NCI-H510A (cell line): ENCODE data around the gene TMEM82.

ENCODE experiments used
- DNase-seq: peaks from one replicate; lab custom pipeline; 2025; lab: John Stamatoyannopoulos, UW

TMEM82 gene

GRCh38 chr1:15757016-15757543 lies 14.8 kb downstream of the TMEM82 start:
- no peak for DNase-seq

DNA sequence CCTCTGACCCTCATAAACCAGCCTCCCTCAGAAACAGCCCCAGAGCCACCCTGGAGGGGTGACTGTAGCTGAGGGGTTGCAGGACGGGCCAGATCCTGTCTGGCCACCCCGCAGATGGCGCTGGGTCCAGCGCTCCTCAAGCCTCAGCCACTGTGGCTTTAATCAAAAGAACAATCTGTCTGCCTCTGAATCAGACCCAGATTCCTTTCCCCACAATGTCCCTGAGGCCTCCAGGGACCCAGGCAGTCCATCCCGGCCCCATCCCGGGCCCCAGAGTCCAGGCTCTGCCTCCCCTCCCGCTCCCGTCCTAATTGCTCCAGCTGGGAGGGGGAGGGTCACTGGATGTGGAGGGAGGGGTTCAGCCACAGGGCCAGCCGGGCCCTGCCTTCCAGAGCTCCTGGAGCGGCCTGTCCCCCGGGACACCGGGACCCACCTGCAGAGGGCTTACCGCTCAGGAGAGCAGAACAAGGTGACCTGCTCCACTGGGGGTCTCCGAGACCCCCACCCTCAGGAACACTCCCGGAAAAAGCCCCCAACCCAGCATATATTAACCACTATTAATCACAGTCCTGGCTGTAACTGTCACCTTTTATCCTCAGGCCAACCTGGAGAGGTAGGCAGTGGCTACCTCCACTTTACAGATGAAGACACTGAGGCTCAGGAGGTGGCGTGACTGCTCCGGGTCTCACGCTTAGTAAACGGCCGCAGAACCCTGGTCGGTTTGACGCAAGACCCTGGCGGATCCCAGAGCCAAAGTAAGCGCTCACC lies 15.5 kb downstream of the TMEM82 start:
- DNase-seq = no peak

DNA sequence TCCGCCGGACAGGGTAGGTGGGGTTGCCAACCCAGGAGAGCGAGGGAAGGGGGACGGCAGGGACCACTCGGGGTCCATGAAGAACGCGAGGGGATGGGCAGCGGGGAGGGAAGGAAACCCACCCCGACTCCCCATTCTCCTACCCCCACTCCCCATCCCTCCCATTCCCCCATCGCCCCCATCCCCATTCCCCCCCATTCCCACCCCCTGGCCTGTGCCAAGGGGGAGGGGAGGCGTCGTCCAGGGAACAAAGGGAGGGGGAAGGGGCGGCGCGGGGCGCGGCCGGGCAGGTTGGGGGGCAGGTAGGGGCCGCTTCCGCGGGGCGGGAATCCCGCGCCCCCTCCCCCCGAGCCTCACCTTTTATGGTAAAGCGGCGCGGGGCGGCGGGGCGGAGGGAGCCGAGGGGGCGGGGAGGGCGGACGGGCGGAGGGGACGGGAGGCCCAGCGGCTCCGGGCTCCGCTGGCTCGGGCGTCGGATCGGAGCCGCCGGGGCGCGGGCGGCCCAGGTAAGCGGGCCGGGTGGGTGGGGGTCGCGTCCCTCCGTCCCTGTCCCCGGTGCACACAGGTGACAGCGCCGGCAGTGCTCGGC lies 16.1 kb downstream of the TMEM82 start, which contains the start of gene FBLIM1:
TSS of gene FBLIM1 (plus strand) at position 453 of the 589 bp plus-strand sequence. CDS start 6,189 bp downstream, outside the sequence.
- peak; percentile 67 for DNase-seq

GRCh38 chr1:15758953-15759661 lies 16.8 kb downstream of the TMEM82 start:
- no peak for DNase-seq

DNA sequence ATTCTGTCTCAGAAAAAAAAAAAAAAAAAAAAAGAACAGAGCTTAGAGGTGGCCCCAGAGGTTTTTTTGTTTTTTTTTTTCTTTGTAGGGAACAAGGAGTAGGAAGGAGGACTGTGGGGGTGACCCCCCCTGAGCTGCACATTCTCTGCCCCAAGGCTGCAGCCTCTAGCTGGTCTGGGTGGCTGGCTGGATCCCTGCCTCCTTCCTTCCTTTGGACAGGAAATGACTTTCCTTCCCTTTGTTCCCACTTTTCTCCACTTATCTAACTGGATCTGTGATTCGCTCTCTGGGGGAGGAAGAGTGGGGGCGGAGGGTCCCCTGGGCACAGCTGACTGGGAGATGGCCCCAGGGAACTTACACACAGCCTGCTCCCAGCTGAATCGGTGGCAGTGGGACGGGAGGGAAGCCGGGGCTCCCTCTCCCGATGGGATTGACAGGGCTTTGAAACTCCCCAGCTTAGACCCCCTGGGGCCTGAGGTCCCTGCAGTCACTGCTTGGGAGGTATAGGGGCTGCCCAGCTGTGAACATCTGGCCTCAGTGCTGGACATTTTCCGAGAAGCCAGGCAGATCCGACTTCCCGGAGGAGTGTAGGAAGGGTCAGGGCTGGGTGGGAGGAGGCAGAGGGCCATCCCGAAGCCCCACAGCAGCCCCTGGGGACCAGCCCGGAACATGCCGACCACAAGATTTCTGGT lies 18.4 kb downstream of the TMEM82 start:
- DNase-seq = no peak

GRCh38 chr1:15761366-15762128 lies 19.2 kb downstream of the TMEM82 start:
- no peak for DNase-seq

- no peak for DNase-seq
These were observed 20.2 kb downstream of the TMEM82 start for GRCh38 chr1:15762546-15762945.

DNA sequence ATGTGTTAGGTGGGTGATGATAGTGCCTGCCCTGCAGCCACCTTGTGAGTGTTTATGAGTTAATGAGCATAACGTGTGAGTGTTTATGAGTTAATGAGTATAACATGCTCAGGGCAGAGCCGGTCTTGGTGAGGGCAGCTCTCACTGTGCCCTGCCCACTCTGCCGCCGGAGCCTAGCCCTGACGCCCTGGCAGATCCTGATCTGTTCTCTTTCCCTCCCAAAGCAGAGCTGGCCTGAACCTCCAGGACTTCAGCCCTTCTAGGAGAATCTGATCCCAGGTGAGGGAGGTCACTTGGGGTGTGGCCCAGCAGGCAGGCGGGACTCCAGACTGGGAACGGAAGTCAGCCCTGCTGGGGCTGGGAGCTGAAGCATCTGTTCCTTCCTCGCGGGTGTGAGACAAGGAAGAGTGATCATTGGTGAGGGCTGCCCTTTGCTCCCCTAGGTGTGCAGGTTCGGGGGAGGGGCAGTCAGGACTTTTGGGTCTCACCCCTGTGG lies 22.0 kb downstream of the TMEM82 start:
- peak; percentile 48 for DNase-seq

DNA sequence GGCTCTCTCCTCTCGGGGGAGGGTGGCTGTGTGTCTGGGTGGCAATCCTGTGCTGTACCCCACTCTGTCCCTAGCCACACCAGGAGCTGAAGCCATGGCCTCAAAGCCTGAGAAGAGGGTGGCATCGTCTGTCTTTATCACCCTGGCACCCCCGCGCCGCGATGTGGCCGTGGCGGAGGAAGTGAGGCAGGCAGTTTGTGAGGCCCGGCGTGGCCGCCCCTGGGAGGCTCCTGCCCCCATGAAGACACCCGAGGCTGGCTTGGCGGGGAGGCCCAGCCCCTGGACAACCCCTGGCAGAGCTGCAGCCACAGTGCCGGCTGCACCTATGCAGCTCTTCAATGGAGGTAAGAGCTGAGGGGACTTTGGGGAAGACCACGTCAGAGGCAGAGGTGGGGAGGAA lies 22.6 kb downstream of the TMEM82 start:
- no peak for DNase-seq

DNA sequence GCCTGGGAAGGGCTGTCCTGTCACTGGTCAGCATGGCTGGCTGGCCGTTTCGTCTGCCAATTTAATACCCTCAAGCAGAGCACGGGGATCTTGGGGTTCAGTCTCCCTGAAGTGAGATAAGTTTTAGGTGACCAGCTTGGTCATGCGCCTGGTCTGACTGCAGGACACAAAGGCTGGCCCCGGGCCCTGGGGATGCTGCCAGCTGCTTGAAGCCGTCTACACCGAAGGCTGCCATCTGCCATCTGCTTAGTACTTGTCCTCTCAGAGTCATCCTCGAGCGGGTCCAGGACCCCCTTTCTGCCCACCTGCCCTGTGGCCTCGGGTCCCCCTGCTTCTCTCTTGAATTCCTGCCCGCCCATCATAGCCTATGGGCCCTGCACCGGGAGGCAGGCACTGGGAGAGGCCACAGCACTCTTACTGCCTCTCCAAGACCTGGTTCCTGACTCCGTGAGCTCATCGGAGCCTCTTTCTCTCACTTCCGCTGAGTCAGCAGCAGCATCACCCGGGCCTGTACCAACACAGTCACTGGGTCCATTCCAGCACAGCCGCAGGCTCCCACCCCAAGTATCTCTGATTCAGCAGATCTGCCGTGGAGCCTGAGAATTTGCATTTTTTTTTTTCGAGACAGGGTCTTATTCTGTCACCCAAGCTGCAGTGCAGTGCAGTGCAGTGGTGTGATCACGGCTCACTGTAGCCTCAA lies 23.3 kb downstream of the TMEM82 start:
- DNase-seq = no peak

DNA sequence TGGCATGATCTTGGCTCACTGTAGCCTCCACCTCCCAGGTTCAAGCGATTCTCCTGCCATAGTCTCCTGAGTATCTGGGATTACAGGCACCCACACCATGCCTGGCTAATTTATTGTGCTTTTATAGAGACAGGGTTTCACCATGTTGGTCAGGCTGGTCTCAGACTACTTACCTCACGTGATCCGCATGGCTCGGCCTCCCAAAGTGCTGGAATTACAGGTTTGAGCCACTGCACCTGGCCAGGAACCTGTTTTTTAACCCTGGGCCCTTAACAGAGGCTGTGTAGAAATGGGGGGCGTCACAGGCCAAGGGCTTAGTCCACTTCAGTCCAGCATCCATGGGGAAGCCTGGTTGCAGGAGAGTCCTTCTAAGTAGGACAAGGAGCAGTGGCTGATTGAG lies 25.6 kb downstream of the TMEM82 start:
- DNase-seq = no peak

DNA sequence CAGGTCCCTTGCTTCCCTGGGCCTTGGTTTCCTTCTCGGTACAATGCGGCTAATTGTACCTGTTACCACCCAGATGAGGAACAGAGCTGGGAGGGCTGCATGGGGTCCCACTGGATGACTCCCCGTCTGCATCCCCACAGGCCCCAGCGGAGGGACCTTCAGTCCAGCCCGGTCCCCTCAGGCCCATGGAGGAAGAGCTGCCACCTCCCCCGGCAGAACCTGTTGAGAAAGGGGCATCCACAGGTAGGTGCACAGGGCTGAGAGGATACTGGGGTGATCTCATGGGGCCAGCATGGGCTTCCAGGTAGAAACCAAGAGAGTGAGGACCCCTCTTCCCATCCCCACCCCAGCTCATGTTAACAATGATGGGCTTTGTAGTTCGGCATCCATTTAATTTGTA lies 26.1 kb downstream of the TMEM82 start:
- no peak for DNase-seq

DNA sequence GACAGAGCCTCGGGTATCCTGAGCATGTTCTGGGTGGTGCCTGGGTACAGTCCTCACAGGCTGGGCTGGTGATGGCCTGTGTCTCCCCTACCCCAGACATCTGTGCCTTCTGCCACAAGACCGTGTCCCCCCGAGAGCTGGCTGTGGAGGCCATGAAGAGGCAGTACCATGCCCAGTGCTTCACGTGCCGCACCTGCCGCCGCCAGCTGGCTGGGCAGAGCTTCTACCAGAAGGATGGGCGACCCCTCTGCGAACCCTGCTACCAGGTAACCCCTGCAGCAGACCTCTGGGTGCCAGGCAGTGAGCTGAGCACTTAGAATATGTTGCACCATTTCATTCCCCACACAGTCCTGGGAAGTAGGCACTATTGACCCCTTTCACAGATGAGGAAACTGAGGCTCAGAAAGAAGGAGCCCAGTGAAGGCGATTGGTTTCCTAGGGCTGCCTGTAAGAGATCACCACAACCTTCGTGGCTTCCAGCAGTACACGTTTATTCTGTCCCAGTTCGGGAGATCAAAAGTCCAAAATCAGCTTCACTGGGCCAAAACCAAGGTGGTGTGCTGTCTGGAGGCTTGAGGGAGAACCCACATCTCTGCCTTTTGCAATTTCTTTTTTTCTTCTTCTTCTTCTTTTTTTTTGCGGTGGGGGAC lies 28.1 kb downstream of the TMEM82 start:
- DNase-seq = no peak

DNA sequence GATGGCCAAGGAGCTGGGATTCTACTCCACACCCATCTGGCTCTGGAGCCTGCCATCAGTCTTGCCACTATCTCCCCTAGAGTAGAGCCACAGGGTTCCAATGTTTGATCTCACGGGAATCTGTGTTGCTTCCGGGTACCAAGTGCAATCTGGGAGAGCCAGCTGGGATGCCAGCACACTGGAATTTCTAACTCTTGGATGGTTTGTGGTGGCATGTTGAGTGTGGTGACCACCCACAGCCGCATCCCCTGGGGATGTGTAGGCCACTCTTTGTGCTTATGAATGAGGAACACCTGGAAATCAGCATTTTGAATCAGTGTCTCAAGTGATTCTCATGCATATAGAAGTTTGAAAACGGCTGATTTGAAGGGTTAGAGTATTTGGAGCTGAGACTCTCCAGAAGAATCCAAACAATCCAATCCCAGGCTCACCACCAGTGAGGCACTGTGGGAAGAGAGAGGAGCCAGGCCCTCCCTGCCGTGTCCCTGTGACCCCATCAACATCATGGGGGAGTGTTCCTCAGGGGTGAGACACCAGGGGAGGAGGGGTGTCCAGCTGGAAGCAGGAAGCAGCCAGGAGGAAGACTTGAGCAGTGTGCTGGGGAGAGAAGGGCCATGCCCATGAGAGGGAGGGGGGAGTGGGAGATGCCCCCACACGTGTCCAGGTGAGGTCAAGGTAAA lies 29.7 kb downstream of the TMEM82 start:
- no peak for DNase-seq

DNA sequence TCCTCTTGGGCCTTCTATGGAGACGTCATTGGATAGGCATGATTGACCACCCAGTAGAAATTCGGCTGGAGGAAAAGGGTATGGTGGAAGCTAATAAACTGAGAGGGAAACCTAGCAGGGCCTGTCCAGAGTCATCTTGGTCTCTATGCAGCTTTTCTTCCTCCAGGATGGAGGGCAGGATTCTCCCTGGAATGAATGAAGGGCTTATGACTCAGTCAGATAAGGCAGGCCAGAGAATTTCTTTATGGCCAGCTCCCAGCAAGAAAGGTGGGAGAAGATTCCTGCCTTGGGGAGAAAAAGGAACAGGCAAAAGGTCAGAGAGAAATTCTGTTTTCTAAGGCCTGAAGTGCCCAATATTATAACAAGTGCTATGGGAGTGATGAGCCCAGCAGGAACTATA lies 33.4 kb downstream of the TMEM82 start:
- DNase-seq = no peak

DNA sequence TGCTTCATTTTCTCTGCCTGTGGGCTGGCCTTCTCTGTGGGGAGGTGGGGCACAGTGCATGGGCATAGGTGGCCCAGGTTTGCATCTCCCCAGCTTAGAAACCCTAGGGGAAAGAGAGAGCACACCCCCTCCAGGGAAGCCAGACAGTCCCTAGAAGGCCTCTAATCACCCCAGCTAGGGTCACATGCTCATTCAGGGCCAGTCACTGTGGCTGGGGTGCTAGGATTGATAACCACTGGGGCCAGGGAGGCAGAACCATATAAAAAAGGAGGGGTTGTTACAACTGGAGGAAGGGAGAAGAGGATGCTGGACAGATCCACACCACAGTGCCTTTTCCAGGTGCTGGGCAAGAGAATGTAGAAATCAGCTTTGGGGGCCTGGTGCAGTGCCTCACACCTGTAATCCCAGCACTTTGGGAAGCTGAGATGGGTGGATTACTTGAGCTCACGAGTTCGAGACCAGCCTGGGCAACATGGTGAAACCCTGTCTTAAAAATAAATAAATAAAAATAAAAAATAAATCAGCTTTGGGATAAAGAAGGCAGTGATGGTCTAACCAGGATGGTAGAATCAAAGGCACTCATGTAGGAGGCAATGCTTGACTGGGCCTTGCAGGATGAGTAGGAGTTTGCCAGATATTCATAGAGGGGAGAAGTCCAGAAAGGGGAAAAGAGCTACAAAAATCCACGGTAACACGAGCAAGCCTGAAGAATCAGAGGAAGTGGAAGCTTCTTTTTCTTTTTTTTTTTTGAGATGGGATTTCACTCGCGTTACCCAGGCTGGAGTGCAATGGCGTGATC lies 35.8 kb downstream of the TMEM82 start:
- DNase-seq = no peak

- DNase-seq = no peak
These were observed 43.4 kb downstream of the TMEM82 start for GRCh38 chr1:15785683-15786082.

- DNase-seq = no peak
These were observed 44.3 kb downstream of the TMEM82 start for GRCh38 chr1:15786581-15786980.
